Suppressor macrophage treated with lipopolysaccharide for 4 hours (primary cell): ENCODE results near the gene ST6GAL1.

Experiments used
- DNase-seq: peaks from one replicate; pipeline ENCODE4 v3.0.0-alpha.2; 2020

Gene ST6GAL1

GRCh38 chr3:187084126-187084525 is 153.8 kb downstream of the ST6GAL1 start:
- DNase-seq = no peak

- no peak for DNase-seq
Measured at GRCh38 chr3:187084580-187084979, 154.3 kb downstream of the ST6GAL1 start.

GRCh38 chr3:187085021-187085666 is 154.8 kb downstream of the ST6GAL1 start:
- DNase-seq = no peak

GRCh38 chr3:187085933-187086332 is 155.6 kb downstream of the ST6GAL1 start:
- DNase-seq = no peak

- DNase-seq = no peak
Measured at GRCh38 chr3:187086831-187087230, 156.5 kb downstream of the ST6GAL1 start.

- no peak for DNase-seq
Measured at GRCh38 chr3:187088701-187089100, 158.4 kb downstream of the ST6GAL1 start.

GRCh38 chr3:187093320-187093719 is 163.0 kb downstream of the ST6GAL1 start:
- DNase-seq = no peak

GRCh38 chr3:187098923-187099512 is 168.7 kb downstream of the ST6GAL1 start:
- peak; percentile 63 for DNase-seq

GRCh38 chr3:187101184-187102072 is 171.1 kb downstream of the ST6GAL1 start:
- peak; percentile 69 for DNase-seq

- DNase-seq = no peak
Measured at GRCh38 chr3:187102073-187102634, 171.8 kb downstream of the ST6GAL1 start.

- DNase-seq = no peak
Measured at GRCh38 chr3:187103251-187103650, 172.9 kb downstream of the ST6GAL1 start.

- DNase-seq = no peak
Measured at GRCh38 chr3:187104342-187104741, 174.0 kb downstream of the ST6GAL1 start.

GRCh38 chr3:187104933-187105332 is 174.6 kb downstream of the ST6GAL1 start:
- no peak for DNase-seq

- DNase-seq = no peak
Measured at GRCh38 chr3:187105700-187106099, 175.4 kb downstream of the ST6GAL1 start.

GRCh38 chr3:187107989-187108388 is 177.7 kb downstream of the ST6GAL1 start:
- DNase-seq = no peak

GRCh38 chr3:187110156-187110555 is 179.8 kb downstream of the ST6GAL1 start:
- no peak for DNase-seq

GRCh38 chr3:187112934-187113793 is 182.8 kb downstream of the ST6GAL1 start:
- DNase-seq = peak; percentile 41

- no peak for DNase-seq
Measured at GRCh38 chr3:187114511-187114910, 184.2 kb downstream of the ST6GAL1 start.

GRCh38 chr3:187120326-187120725 is 190.0 kb downstream of the ST6GAL1 start:
- DNase-seq = peak; percentile 26

GRCh38 chr3:187122261-187122660 is 191.9 kb downstream of the ST6GAL1 start:
- no peak for DNase-seq

- no peak for DNase-seq
Measured at GRCh38 chr3:187125319-187126031, 195.1 kb downstream of the ST6GAL1 start.
